HepG2 (cell line): ENCODE data around the gene SPTBN4. TPM values are rescaled to one million over a fixed set of nuclear protein-coding genes. Genes with fewer than 3 reads are reported as not detected.

Source experiments
- AKNA ChIP-seq: sonication (generic); formaldehyde crosslinking; IDR thresholded peaks from 2 replicates; pipeline ENCODE4 v1.4.0; 2020; ENCODE audit warnings: missing genetic modification reagents, borderline replicate concordance
- BCLAF1 ChIP-seq: fragments of 450-650 bp; IDR thresholded peaks from 2 replicates; pipeline ENCODE4 v1.6.1; 2017; ENCODE audit warnings: mild to moderate bottlenecking
- FOXP1 ChIP-seq, 2 experiments: fragments of 450-650 bp in 1 of 2; IDR thresholded peaks; 2 replicates each; pipeline ENCODE4 v1.6.1; 2017 to 2018; ENCODE audit warnings: antibody characterized with exemption in 1 of 2
- ISL2 ChIP-seq: sonication (generic); formaldehyde crosslinking; IDR thresholded peaks from 2 replicates; pipeline ENCODE4 v1.5.0; 2020; ENCODE audit warnings: missing genetic modification reagents
- JUNB ChIP-seq: sonication (generic); formaldehyde crosslinking; IDR thresholded peaks from 2 replicates; pipeline ENCODE4 v1.8.0; 2022; ENCODE audit warnings: missing genetic modification reagents, mild to moderate bottlenecking, borderline replicate concordance
- MATR3 ChIP-seq: sonication (generic); formaldehyde crosslinking; IDR thresholded peaks from 2 replicates; pipeline ENCODE4 v1.4.0; 2020; ENCODE audit warnings: missing genetic modification reagents
- ZNF552 ChIP-seq: sonication (generic); formaldehyde crosslinking; IDR thresholded peaks from 2 replicates; pipeline ENCODE4 v1.9.0; 2022; ENCODE audit warnings: missing genetic modification reagents, mild to moderate bottlenecking, borderline replicate concordance
- ZNF646 ChIP-seq: sonication (generic); formaldehyde crosslinking; IDR thresholded peaks from 2 replicates; pipeline ENCODE4 v1.9.0; 2021; ENCODE audit warnings: mild to moderate bottlenecking, missing genetic modification reagents
- ZNF773 ChIP-seq: sonication (generic); formaldehyde crosslinking; IDR thresholded peaks from 2 replicates; pipeline ENCODE4 v1.4.0; 2020; ENCODE audit warnings: missing genetic modification reagents, borderline replicate concordance
- ZNF800 ChIP-seq: sonication (generic); formaldehyde crosslinking; IDR thresholded peaks from 2 replicates; pipeline ENCODE4 v1.4.0; 2020; ENCODE audit warnings: missing genetic modification reagents
- polyA plus RNA-seq, 8 experiments: library from polyadenylated mRNA; depleted of rRNA in 3 of 8; stranded (reverse) in 7 of 8; unstranded in 1 of 8; fragments of >200 nt; fragmentation: Illumina TruSeq in 4 of 8; extraction: Trizol in 4 of 8; gene quantifications; 2 replicates each; pipeline versions ENCODE4 v1.2.1 to v1.2.3, GENCODE V29; 2011 to 2016; ENCODE audit warnings: low read depth in 4 of 8, missing spikeins in 1 of 8, mixed read lengths in 1 of 8; ENCODE audit not compliant: insufficient read depth in 1 of 8
- total RNA-seq, 5 experiments: library from RNA; depleted of rRNA; stranded (reverse); fragments of >200 nt; fragmentation: Illumina TruSeq; extraction: Trizol; gene quantifications; 2 replicates each; pipeline ENCODE4 v1.2.3, GENCODE V29; 2016; ENCODE audit warnings: low read depth in 1 of 5

Gene SPTBN4
- total and polyA plus RNA-seq, 2 of the 13 experiments (the other 11 are each of a cell fraction or from before 2014, with no cell fraction given) = 0.11 TPM

- TF ChIP-seq ZNF646 (CRISPR knock-in tag) = no peak
- peak; percentile 42 for TF ChIP-seq ZNF800
- TF ChIP-seq ZNF552 (CRISPR knock-in tag) = no peak; the same call in none of the 2 replicates
- TF ChIP-seq MATR3 = no peak
- no peak for TF ChIP-seq BCLAF1
- TF ChIP-seq ISL2 = peak; percentile 75
- TF ChIP-seq AKNA (CRISPR knock-in tag) = no peak; the same call in 1 of the 2 replicates
- TF ChIP-seq FOXP1 (IDR thresholded peaks at IDR 0.05) = no peak
- no peak for TF ChIP-seq FOXP1 (CRISPR knock-in tag; IDR thresholded peaks at IDR 0.05)
- peak; percentile 58; the same call in 1 of the 2 replicates for TF ChIP-seq ZNF773 (CRISPR knock-in tag)
- no peak for TF ChIP-seq JUNB (CRISPR knock-in tag)
Measured at GRCh38 chr19:40420766-40421765, 45.7 kb upstream of the SPTBN4 start (continued).
